Stimulated activated CD4-positive, alpha-beta T cell treated with anti-CD3 and anti-CD28 coated beads, Interleukin-15, amount 100 ng/mL, for 24 hours (primary cell): ENCODE results near the gene LCNL1.

Experiments
- DNase-seq: peaks from one replicate; pipeline ENCODE4 v3.0.0-alpha.2; 2020

The LCNL1 gene

GRCh38 chr9:137013571-137013940 is 30.8 kb downstream of the LCNL1 start:
- DNase-seq: no peak

GRCh38 chr9:137014166-137014565 is 31.4 kb downstream of the LCNL1 start:
- no peak for DNase-seq

GRCh38 chr9:137014776-137015539 is 32.2 kb downstream of the LCNL1 start:
- DNase-seq: no peak

GRCh38 chr9:137015540-137015930 is 32.7 kb downstream of the LCNL1 start:
- no peak for DNase-seq

DNA sequence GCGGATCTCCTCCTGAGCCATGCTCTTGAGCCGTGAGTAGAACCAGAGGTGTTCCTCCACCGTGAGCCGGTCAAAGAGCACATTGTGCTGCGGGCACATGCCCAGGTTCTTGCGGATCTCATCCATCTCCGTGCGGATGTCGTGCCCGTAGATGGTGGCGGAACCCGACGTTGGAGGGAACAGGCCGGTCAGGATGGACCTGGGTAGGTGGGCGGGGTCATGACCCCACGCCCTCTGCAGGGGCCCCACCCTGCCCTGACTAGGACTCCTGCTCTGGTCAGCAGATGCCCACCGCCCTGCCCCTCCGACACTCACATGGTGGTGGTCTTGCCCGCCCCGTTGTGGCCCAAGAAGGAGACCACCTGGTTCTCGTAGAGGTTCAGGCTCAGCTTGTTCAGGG is 33.2 kb downstream of the LCNL1 start:
- no peak for DNase-seq

DNA sequence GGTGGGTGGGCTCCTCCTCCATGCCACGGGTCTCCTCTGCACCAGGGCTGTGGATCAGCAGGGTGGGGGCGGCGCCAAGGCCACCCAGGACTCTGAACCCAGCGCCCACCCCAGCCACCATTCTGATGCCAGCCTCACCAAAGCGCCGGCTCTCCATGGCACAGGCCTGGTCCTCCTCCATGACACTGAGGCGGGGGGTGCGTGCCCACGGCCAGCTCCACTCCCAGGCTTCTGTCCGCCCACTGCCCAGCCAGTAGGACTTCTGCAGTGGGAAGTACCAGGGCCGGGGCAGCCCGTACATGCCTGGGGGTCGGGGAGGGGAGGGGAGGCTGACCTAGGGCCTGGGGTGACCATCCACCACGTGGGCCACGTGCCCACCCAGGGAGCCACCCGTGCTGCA is 33.6 kb downstream of the LCNL1 start:
- no peak for DNase-seq

- DNase-seq: no peak
Observed at GRCh38 chr9:137017071-137017470, 34.3 kb downstream of the LCNL1 start.

GRCh38 chr9:137017791-137018497 is 35.2 kb downstream of the LCNL1 start:
- no peak for DNase-seq

GRCh38 chr9:137018761-137019559 is 36.2 kb downstream of the LCNL1 start:
- DNase-seq: no peak

DNA sequence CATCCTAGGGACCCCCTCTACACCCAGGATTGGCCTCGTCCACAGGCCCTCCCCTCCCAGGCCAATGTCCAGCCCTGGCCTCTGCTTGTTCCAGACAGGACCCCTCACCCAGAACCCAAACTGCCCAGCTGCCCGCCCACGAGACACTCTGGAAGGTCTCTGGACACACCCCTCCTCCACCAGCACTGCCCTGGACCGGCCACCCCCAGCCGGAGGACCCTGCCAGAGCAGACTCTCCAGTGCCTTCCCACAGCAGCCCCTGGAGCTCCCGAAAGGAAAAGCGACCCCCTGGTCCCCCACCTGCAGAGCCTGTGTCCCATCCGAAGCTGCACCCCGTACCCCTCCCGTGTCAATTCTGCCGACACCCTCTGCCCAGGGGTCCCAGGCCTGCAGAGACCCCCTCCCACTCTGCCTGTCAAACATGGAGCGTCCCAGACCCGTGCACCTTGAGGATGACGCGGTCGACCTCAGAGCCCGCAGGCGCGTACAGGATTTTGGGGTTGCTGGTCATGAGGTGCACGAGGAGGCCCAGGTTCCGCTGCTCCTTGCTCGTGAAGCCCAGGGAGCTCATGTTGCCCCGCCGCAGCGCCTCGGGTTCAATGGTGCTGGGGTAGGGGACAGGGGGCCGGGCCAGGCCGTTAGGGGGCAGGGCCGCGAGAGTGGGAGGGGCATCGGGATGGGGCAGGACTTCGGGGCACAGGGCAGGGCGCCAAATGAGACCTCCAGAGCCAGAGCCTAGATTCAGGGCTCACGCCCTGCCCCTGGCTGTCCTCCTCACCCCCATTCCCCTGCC is 37.3 kb downstream of the LCNL1 start:
- DNase-seq: no peak

GRCh38 chr9:137020771-137021567 is 38.2 kb downstream of the LCNL1 start:
- no peak for DNase-seq

GRCh38 chr9:137021568-137021978 is 38.8 kb downstream of the LCNL1 start:
- DNase-seq: no peak

DNA sequence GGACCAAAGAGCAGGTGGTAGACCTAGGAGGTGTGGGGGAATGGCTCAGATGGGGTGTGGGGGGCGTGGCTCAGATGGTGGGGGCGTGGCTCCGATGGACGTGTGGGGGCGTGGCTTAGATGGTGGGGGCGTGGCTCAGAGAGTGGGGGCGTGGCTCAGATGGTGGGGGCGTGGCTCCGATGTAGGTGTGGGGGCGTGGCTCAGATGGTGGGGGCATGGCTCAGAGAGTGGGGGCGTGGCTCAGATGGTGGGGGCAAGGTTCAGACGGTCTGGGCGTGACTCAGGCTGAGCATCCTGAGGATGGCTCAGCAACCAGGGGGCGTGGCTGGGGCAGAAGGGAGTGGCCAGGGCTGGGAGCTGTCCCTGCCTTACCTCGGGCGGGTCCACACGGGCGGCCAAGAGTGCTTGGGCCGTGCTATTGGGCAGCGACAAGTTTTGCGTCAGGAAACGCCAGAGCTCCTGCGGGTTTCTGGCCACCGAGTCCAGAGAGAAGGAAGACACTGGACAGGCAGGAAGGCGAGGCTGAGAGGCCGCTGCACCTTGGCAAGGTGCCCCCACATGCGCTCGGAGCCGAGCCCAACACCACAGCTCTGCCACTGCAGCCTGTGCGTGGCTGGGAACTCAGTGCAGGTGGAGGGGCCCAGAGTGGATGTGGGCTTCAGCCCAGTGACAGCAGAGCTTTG is 39.3 kb downstream of the LCNL1 start:
- peak; percentile 88 for DNase-seq

GRCh38 chr9:137022662-137023008 is 39.8 kb downstream of the LCNL1 start:
- DNase-seq: no peak

GRCh38 chr9:137023157-137023556 is 40.4 kb downstream of the LCNL1 start:
- DNase-seq: no peak

DNA sequence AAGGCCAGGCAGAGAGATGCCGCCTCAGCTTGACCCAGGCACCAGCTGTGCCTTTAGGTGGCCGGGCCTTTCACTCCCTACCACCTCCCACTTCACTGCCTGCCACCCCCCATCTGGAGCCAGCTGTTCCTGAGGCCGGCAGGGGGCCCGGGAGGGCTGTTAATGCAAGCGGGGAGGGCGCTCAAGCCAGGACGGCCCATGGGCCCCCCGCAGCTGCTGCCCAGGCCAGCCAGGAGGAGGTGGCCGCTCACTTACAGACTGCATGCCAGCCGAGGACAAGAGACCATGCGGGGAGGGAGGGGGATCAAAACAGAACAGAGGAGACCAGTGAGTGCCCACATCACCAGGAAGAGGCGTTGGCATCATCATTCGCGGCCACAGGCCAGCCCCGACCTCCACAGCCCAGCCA is 40.8 kb downstream of the LCNL1 start:
- DNase-seq: no peak

GRCh38 chr9:137025517-137025966 is 42.7 kb downstream of the LCNL1 start:
- no peak for DNase-seq

DNA sequence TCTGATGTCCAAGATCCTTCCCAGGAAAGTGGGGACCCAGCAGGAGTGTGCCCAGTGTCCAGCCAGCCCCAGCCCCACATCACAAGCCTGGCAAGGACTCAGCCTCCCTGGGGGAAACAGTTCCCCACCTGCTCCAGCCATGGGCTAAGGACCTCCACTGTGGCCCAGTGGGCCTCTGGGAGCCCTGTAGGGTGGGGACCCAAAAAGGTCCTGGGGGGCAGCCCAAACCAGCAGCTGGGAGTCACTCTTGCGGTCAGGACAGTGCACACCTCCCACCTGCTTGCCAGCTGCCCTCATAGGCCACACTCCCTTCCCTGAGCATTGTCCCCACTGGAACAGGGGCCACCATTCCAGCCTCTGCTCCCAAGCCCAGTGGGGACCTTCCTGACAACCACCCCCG is 43.6 kb downstream of the LCNL1 start:
- no peak for DNase-seq

- DNase-seq: no peak
Observed at GRCh38 chr9:137026828-137027227, 44.0 kb downstream of the LCNL1 start.

- no peak for DNase-seq
Observed at GRCh38 chr9:137027369-137028262, 44.8 kb downstream of the LCNL1 start, which contains the start of gene ABCA2. Gene ABCA2 (minus strand): TSS chr9:137028237. CDS start chr9:137028140, 97 bp downstream.
